Renal pelvis (tissue), 4 donors: Measurements from ENCODE around the gene FAM3A. TPM values are rescaled to one million over a fixed set of nuclear protein-coding genes. Genes with fewer than 3 reads are reported as not detected.
A peak's percentile ranks its signal among the peaks of the same experiment; 100 is the strongest.
"Not testable (repeated sequence)": the region's sequence is repeated elsewhere in the genome, so short reads cannot be mapped to it uniquely, and the experiment has no call there.

Source experiments
- DNase-seq: peaks from one replicate; pipeline ENCODE4 v3.0.0-alpha.2; 2013
- polyA plus RNA-seq, 3 donors: library from polyadenylated mRNA; unstranded; fragments of 120-200 nt; gene quantifications; one replicate each; pipeline ENCODE4 v1.2.1, GENCODE V29; 2013; ENCODE audit not compliant: insufficient read length in 3 of 3

The FAM3A gene
- polyA plus RNA-seq, 3 donors, result 36.2 to 44.6 (median 39.4) TPM

DNA sequence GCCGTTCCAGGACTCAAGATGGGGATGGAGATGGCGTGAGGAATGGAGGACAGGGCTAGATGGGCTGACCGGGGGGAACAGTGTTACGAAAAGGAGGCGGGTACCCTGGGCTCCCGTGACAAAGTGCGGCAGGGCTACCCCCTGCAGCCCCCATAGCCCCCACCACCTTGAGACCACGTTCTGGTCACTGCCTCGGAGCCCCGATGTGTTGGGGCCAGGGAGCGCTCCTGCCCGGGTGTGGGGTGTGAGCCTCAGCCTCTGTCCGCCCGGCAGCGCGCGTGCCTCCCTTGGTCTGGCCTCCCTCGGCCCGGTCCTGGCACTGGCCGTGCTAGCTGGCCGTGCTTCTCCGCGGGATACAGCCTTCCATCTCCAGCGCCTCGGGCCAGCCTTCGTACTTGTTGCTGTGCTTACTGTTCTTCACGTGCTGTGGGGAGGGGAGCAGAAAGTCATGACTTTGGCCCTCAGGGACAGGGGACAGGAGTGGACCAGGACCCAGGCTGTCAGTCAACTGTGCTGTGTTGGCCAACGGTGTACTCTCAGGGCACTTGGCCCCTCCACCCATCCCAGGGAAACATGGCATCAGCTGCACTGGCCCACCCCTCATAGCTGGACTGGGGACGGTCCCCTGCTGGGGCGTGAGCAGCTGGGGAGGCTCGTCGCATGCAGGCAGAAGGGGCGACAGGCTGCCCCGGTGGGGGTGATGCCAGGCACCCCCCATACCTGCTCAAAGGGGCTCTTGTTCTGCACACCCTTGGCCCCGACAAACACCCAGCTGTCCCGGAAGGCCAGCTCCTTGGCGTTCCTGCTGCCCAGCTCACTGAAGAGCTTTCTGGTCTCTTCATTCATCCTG, 9.3 kb downstream of the FAM3A start:
- no peak for DNase-seq

- no peak for DNase-seq
Measured at GRCh38 chrX:154505734-154506133, 10.3 kb downstream of the FAM3A start.

DNA sequence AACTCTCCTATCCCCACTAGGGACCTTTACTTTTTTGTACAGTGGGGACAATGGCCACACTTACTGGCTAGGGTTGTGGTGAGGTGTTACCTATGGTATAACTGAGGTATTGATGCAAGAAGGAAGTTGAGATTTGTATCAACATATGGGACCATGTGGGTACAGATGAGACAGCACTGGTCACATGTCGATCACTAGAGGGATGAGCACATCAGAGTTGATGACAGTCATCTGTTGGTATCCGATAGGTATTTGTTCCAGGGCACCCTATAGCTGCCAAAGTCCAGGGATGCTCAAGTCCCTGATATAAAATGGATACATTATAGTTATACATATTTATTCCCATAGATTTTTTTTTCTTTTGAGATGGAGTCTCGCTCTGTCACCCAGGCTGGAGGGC, 13.0 kb downstream of the FAM3A start:
- DNase-seq, result no peak

- DNase-seq, result no peak
Measured at GRCh38 chrX:154502098-154502497, 13.9 kb downstream of the FAM3A start.

- not testable (repeated sequence) for DNase-seq
Measured at GRCh38 chrX:154501423-154501822, 14.6 kb downstream of the FAM3A start.

DNA sequence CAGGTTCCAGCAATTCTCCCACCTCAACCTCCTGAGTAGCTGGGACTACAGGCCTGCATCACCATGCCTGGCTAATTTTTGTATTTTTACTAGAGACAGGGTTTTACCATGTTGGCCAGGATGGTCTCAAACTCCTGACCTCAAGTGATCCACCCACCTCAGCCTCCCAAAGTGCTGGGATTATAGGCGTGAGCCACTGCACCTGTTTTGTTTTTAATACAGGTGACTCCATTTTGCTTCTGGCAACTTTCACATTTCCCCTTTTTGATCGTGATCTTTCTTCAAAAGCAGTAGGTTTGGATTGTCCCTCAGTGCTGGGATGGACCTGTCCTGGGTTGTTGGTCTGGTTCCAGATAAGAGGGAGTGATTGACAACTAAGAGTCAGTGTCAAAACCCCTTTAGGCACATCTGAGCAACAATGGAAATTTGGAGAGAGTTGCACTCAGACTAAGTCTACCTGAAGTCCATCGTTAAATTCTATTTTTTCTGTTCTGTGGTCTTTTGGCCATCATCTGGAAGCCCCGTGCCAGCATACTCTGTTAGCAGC, 19.4 kb downstream of the FAM3A start:
- DNase-seq, result not testable (repeated sequence)

DNA sequence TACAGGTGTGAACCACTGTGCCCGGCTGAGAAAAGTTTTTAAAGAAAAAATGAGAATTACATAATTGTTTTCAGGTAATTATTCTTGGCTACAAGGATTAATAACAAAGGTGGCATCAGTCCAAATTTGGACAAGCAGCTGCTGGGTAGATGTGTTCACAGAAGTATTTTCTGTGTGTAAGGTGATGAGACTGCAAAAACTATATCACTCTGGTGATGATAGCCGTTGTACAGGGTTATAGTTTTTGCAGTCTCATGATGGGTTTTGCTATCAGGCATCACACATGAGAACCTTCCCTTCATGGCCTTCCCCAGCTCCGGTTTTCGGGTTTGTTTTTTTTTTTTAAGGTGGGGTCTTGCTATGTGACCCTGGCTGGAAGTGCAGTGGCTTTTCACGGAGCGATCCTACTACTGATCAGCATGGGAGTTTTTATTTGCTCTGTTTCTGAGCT, 20.5 kb downstream of the FAM3A start:
- DNase-seq, result no peak

- no peak for DNase-seq
Measured at GRCh38 chrX:154494715-154495114, 21.3 kb downstream of the FAM3A start.

DNA sequence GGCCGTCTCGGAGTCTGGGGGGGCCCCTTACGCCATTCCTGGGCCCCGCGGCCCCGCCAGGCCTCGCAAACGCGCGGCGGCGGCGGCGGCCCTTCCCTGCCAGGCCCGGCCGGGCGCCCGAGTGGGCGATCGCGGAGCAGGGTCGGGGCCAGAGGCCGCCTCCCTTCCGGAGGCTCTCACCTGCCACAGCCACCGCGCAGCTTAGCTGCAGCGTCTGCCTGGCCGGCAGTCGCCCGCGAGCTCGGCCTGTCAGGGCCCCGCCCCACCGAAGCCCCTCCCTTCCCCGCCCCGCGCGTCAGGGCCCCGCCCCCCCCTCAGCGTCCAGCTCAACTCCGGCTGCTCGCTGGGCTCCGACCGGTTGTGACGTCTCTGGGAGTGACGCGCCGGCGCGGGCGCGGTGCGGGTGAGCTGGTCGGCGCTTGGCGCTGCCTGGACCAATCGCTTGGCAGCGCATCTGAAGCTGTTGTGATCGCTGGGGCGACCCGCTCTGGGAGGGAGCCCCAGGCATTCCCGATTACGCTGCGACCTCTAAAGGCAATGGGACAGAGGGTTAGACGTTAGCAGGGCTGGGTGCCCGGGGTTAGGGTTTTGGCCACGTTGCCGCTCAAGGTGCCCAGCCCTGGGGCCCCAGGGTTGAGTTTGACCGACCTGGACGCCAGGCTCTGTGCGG, 25.5 kb downstream of the FAM3A start, which contains the start of gene SLC10A3:
Gene SLC10A3, minus strand, starts transcription at position 216 of the 670 bp plus-strand sequence. CDS start 1,689 bp downstream, outside the sequence.
- DNase-seq, result peak; percentile 90

DNA sequence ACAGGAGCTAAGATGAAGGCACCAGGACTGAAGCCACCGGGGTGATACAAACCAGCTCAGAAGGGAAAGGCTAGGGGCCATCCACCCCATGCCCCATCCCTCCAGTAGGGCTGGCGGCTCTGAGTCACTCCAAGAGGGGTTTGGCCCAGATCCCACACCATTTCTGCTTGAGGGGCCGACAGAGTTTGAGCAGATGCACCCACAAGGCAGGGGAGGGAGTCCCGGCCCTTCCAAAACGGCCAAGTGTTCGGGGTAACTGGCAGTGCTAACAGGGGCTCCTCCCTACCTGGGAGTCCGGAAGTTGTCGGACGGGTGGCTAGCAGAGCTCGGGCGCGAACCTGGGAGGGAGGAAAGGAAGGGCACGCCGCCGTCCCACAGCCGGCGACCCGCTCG, 26.0 kb downstream of the FAM3A start:
- DNase-seq, result no peak

- no peak for DNase-seq
Measured at GRCh38 chrX:154489182-154489581, 26.9 kb downstream of the FAM3A start.

GRCh38 chrX:154488336-154489075, 27.5 kb downstream of the FAM3A start:
- no peak for DNase-seq

- DNase-seq, result no peak
Measured at GRCh38 chrX:154487518-154488290, 28.3 kb downstream of the FAM3A start.

- peak; percentile 73 for DNase-seq
Measured at GRCh38 chrX:154486396-154487207, 29.4 kb downstream of the FAM3A start, which contains the start of gene UBL4A. TSS of gene UBL4A (minus strand) at chrX:154486615. CDS start at chrX:154486584, 31 bp downstream.

DNA sequence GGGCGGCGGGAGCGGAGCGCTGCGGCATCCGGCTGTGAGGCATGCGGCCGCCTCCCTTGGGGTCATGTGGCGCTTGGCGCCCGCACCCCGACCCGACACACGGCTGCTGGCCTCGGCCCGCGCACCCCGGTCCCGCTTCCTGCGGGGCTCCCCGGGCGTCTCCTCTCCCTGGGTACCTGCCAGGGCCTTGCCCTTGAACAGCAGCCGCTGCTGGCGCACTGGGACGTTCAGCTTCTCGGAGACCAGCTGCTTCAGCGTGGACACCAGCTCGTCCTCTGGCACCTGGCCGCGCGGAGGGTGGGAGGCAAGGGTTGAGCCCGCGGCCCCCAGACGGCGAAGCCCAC, 30.0 kb downstream of the FAM3A start:
- DNase-seq, result no peak

DNA sequence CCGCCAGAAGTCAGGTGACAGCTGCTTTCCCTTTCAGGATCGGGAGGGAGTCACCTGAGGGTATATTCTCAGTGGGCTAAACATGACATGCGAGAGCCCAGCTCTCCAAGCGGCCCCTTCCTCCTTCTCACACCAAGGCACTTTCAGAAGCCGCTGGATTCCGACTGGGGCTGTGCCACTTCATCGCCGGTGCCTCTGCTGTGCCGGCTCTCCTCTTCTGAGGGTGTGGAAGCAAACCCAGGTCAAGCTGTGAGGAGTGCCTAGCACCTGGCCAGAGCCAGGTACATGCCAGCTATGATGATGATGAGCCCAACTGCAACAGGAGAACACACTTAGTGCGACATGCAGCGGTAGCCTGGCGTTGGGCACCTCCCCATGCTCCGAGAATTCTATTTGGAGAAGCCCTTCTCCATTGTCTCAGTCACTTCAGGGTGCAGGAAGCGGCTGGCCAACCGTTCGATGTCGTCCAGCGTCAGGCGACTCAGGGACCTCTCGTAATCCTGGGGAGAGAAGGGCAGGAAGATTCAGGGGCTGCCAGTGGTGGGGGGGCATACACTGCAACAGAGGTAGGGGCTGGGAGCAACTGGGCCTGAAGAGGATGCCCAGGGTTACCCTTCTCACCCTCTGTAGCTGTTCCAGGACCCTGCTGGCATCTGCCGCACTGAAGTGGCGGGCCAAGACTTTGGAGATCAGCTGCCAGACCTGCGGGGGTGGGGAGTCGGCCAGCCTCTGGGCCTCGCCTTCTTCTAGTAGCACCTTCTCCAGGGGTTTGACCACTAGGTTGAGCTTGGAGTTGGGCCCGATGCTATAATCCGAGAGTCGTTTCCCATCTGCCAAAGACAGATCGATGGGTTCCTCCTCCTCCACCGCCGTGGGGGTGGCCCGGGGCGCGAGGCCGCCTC, 30.6 kb downstream of the FAM3A start:
- DNase-seq, result no peak

GRCh38 chrX:154484255-154485149, 31.5 kb downstream of the FAM3A start:
- no peak for DNase-seq

DNA sequence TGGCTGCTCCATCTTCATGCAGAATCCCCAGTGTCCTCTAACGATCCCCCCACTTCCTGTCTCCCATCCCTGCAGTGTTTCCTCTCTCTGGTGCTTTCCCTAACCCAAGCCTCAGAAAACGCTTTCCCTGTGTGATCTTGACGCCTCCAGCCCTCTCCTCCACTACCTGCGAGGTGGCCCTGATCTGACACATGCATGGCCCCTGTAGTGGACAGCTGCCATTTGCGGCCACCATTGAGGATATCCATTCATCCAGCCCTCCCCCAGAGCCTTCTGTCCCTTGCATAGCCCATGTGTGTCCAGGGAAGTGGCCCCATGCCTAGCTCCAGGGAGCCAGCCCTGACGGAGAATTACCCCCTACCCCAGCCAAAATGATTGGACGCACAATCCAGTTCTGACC, 32.7 kb downstream of the FAM3A start:
- DNase-seq, result no peak
